ENCODE results near the gene TMEM45A.
"Not testable (repeated sequence)": the region's sequence is repeated elsewhere in the genome, so short reads cannot be mapped to it uniquely, and the experiment has no call there.

Gene TMEM45A

GRCh38 chr3:100578646-100579045, 86.2 kb downstream of the TMEM45A start:
- DNase-seq, result no peak

- no peak for DNase-seq
Observed at GRCh38 chr3:100580147-100580546, 87.7 kb downstream of the TMEM45A start.

- no peak for DNase-seq
Observed at GRCh38 chr3:100581650-100582049, 89.2 kb downstream of the TMEM45A start.

DNA sequence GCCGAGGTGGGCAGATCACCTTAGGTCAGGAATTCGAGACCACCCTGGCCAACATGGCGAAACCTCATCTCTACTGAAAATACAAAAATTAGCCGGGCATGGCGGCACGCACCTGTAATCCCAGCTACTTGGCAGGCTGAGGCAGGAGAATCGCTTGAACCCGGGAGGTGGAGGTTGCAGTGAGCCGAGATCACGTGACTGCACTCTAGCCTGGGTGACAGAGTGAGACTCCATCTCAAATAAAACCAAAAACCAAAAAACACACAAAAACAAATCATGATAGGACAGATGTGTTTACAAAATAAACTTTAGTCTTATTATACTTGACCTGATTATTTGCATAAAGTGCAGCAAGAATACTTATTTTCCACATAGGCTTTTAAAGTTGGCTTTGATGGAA, 89.7 kb downstream of the TMEM45A start:
- DNase-seq, result not testable (repeated sequence)

- no peak for DNase-seq
Observed at GRCh38 chr3:100584101-100584660, 91.8 kb downstream of the TMEM45A start.

GRCh38 chr3:100586832-100587231, 94.4 kb downstream of the TMEM45A start:
- DNase-seq, result no peak

GRCh38 chr3:100588251-100588650, 95.8 kb downstream of the TMEM45A start:
- no peak for DNase-seq

DNA sequence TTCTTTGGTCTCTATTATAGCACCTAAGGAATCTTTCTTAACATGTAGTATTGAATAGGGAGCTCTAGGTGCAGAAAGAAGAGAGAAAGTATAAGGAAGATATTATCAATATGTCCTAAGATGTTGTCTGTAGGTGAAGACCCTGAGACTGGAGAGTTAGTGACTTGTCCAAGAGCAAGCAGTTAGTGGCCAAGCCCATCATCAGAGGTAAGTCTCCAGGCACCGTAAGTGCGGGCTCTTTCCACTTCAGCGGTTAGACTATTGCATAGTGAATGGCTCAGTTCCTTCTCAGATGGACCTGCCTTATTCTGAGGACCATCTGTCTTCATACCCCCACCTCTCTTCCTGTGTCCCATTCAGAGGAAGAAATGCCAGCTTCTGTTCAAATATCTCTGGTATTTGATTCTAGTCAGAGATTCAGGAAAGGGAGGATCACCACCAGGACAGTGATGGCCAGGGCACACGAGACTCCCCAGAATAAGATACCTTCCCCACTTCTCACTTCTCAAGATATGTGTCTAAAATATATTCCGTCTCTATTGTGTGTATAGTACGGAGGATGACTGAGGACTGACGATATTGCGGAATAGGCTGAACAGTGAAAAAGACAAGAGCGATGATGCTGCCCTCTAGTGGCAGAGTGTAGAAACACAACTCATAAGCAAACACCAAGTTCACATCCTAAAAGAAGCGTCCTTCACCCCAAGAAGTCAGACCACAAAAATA, 97.9 kb downstream of the TMEM45A start:
- DNase-seq, result peak; percentile 1

DNA sequence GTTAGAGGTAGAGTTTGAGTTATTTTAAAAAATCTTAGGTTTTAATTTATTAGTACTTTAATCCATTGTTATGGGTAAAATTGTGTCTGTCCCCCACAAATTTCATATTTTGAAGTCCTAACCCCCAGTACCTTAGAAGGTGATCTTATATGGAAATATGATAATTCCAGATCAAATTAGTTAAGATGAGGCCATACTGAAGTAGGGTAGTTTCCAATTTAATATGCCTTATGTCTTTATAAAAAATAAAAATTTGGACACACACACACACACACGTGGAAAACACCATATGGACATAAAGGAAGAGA, 98.4 kb downstream of the TMEM45A start:
- DNase-seq, result no peak

- no peak for DNase-seq
Observed at GRCh38 chr3:100591411-100591810, 99.0 kb downstream of the TMEM45A start.

GRCh38 chr3:100600181-100601042, 108.0 kb downstream of the TMEM45A start:
- DNase-seq, result no peak

- DNase-seq, result no peak
Observed at GRCh38 chr3:100602506-100603444, 110.4 kb downstream of the TMEM45A start.

GRCh38 chr3:100603469-100603868, 111.0 kb downstream of the TMEM45A start:
- no peak for DNase-seq

DNA sequence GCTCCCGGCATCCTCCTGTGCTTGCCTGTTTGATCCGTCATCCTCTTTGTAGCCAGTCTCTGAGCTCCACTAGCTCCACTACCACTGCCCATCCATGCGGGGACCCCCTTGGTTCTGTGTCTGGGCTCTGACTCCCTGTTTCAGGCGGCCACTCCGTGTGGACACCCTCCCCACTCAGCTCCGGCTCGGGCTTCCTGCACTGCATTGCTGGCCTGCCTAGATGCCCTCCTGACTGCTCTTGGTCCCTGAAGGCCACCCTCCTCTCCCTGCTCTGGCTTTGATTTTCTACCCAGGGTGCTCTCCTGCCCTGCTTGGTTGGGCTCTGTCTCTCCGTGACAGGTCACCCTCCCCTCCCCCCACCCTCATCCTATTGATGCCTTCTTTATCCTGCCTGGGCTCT, 112.9 kb downstream of the TMEM45A start:
- no peak for DNase-seq

DNA sequence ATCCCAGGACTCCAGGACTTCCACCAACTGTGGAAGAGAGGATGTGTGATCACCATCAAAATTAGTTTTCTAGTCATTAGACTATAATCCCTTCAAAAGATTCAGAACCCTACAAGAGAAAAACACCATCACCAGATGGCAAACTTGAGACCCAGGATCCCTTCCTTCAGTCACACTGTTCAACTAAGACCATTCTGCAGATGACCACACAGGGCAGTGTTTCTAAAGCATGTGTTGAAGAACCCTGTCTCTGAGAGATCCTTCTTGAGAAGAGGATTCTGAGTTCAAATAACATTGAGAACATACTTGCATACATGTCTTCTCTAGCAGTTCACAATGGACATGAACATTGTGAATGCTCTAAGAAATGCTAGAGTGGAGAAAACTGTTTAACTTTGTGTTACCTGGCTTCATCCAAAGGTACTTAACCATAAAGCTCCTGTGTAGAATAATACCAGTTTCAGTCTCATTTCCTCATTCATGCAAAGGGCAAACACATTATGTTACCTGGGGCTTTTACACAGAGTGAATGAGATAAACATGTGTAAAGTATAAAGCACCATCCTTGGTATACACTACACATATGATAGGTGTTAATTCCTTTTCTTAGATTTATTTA, 114.6 kb downstream of the TMEM45A start:
- no peak for DNase-seq

GRCh38 chr3:100609305-100609704, 116.9 kb downstream of the TMEM45A start, which contains the start of gene ADGRG7:
ADGRG7 (plus strand) TSS chr3:100609601; CDS start chr3:100609857, 256 bp downstream.
- no peak for DNase-seq

GRCh38 chr3:100609963-100610362, 117.5 kb downstream of the TMEM45A start:
- no peak for DNase-seq

- no peak for DNase-seq
Observed at GRCh38 chr3:100611221-100611620, 118.8 kb downstream of the TMEM45A start.

DNA sequence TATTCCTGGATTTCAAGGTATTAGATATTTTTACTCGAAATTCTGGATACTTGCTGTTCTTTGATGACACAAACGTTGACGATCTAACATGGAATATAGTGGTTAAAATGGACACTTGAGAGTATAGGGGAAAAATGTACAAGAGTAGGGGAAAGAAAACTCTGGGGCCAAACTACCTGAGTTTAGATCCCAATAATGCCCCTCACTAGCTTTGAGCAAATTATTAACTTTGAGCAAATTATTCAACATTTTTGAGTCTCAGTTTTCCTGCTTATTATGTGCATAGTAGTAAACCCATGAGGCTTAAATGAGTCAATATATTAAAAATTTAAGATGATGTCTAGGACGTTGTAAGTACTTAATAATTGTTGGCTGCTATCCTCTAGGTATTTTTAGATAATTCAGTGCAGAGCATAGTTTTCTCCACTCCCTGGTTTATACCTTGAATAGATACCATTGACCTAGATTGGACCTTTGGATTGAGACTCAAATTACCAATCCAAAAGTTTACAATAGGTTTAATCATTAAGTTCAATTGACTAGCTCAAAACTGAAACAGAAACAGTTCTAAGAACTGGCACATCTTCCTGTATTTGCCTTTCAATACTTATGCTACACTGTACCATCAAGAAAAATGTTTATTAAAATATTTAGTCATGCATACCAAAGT, 121.4 kb downstream of the TMEM45A start:
- no peak for DNase-seq

DNA sequence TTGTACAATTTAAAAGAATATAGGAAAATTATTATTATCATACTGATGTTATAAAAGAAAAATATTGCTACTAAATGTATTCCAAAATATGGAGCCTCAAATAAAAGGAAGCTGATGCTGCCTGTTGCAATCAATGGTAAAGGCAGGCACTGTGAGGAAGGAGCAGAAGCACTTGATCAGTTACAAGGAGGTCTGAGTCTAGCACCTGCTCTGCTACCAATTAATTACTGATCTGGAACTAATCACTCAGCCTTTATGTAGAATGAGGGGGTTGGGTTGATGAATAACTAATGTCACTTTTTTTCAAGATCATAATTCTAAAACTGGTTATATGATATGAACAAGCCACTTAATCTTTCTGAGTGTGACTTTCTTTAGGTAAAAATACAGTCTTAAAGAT, 122.5 kb downstream of the TMEM45A start:
- DNase-seq, result no peak

DNA sequence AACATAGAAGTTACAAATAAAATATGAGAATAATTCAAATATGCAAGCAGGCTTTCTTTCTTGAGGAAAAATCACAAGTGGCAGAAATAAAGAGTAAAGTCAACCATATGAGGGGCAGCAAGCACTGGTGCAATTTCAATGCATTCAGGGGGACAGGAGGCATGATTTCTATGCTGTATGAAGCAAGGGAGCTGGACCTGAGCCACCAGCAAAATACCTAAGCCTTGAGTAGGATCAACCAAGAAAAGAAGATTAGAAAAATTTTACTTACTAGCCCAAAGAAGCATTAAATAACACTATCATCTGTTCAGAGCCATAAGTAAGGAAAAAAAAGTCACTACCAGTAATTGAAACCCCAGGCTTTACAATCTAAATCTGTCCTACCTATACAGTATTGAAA, 123.3 kb downstream of the TMEM45A start:
- DNase-seq, result no peak

- no peak for DNase-seq
Observed at GRCh38 chr3:100621251-100621650, 128.8 kb downstream of the TMEM45A start.

All from NCI-H510A (cell line).